ENCODE results near the gene GPR161.

GRCh38 chr1:168138134-168138533 is 1.4 kb upstream of the GPR161 start:
- TF ChIP-seq CTCF (conservative IDR thresholded peaks at IDR 0.05; ENCODE audit: low read depth, low read length) (no peak), EZH2phosphoT487 (IDR thresholded peaks at IDR 0.05; ENCODE audit: borderline replicate concordance, low read length) (no peak)

All from PC-3 (cell line).